HepG2 (cell line): Measurements from ENCODE around the gene NKAIN4. TPM values are rescaled to one million over a fixed set of nuclear protein-coding genes. Genes with fewer than 3 reads are reported as not detected.

ENCODE experiments used
- CCAR2 ChIP-seq: fragments of 200-400 bp; formaldehyde crosslinking; optimal IDR thresholded peaks from 2 replicates; pipeline ENCODE3; 2018; ENCODE audit warnings: low read depth, mild to moderate bottlenecking, low read length, moderate library complexity
- ERF ChIP-seq: IDR thresholded peaks from 2 replicates; pipeline ENCODE4 v1.6.1; 2018; ENCODE audit warnings: missing biosample characterization, missing genetic modification reagents
- MAFF ChIP-seq: IDR thresholded peaks from 2 replicates; pipeline ENCODE4 v1.6.1; 2011; ENCODE audit warnings: low read depth, low read length, improper control_type of control experiment
- MBD4 ChIP-seq: IDR thresholded peaks from 2 replicates; pipeline ENCODE4 v1.6.1; 2012; ENCODE audit warnings: low read length, inconsistent platforms, borderline replicate concordance
- NFYC ChIP-seq: IDR thresholded peaks from 2 replicates; pipeline ENCODE4 v1.6.1; 2016; ENCODE audit warnings: missing genetic modification reagents, missing compliant biosample characterization
- POLR2A ChIP-seq, 2 experiments: IDR thresholded peaks; 2 replicates each; pipeline ENCODE4 v1.6.1; 2011; ENCODE audit warnings: low read depth in 2 of 2, low read length in 2 of 2, mild to moderate bottlenecking in 1 of 2, moderate library complexity in 1 of 2; ENCODE audit not compliant: insufficient read depth in 1 of 2
- PRDM4 ChIP-seq: sonication (generic); formaldehyde crosslinking; IDR thresholded peaks from 2 replicates; pipeline ENCODE4 v1.9.0; 2021; ENCODE audit warnings: missing genetic modification reagents, borderline replicate concordance
- PRMT3 ChIP-seq: sonication (generic); formaldehyde crosslinking; IDR thresholded peaks from 2 replicates; pipeline ENCODE4 v1.8.1; 2022; ENCODE audit warnings: low read depth, mild to moderate bottlenecking, moderate library complexity, missing genetic modification reagents, borderline replicate concordance
- PTBP1 ChIP-seq: fragments of 200-400 bp; formaldehyde crosslinking; IDR thresholded peaks from 2 replicates; pipeline ENCODE4 v1.6.1; 2018; ENCODE audit warnings: low read length, low read depth; ENCODE audit not compliant: poor library complexity, severe bottlenecking
- ZMYM3 ChIP-seq: sonication (generic); formaldehyde crosslinking; IDR thresholded peaks from 2 replicates; pipeline ENCODE4 v1.5.1; 2020; ENCODE audit warnings: mild to moderate bottlenecking, missing genetic modification reagents
- ZNF20 ChIP-seq: sonication (generic); formaldehyde crosslinking; IDR thresholded peaks from 2 replicates; pipeline ENCODE4 v1.4.0; 2020; ENCODE audit warnings: mild to moderate bottlenecking, moderate library complexity, missing genetic modification reagents
- polyA plus RNA-seq, 8 experiments: library from polyadenylated mRNA; depleted of rRNA in 3 of 8; stranded (reverse) in 7 of 8; unstranded in 1 of 8; fragments of >200 nt; fragmentation: Illumina TruSeq in 4 of 8; extraction: Trizol in 4 of 8; gene quantifications; 2 replicates each; pipeline versions ENCODE4 v1.2.1 to v1.2.3, GENCODE V29; 2011 to 2016; ENCODE audit warnings: low read depth in 4 of 8, missing spikeins in 1 of 8, mixed read lengths in 1 of 8; ENCODE audit not compliant: insufficient read depth in 1 of 8
- total RNA-seq, 5 experiments: library from RNA; depleted of rRNA; stranded (reverse); fragments of >200 nt; fragmentation: Illumina TruSeq; extraction: Trizol; gene quantifications; 2 replicates each; pipeline ENCODE4 v1.2.3, GENCODE V29; 2016; ENCODE audit warnings: low read depth in 1 of 5
- TF ChIP-seq, protein P1 (sequence below): sonication (generic); formaldehyde crosslinking; IDR thresholded peaks from 2 replicates; pipeline ENCODE4 v1.5.1; 2020; ENCODE audit warnings: mild to moderate bottlenecking, missing genetic modification reagents, moderate library complexity
- TF ChIP-seq, protein P2 (sequence below): sonication (generic); formaldehyde crosslinking; IDR thresholded peaks from 2 replicates; pipeline ENCODE4 v1.4.0; 2020; ENCODE audit warnings: missing genetic modification reagents, borderline replicate concordance
- TF ChIP-seq, protein P3 (sequence below): sonication (generic); formaldehyde crosslinking; IDR thresholded peaks from 2 replicates; pipeline ENCODE4 v1.4.0; 2020; ENCODE audit warnings: mild to moderate bottlenecking, low read depth, missing genetic modification reagents
- TF ChIP-seq, protein P4 (sequence below): fragments of 450-650 bp; IDR thresholded peaks from 2 replicates; pipeline ENCODE4 v1.6.1; 2017; ENCODE audit warnings: mild to moderate bottlenecking

NKAIN4 gene
- total and polyA plus RNA-seq, 2 of the 13 experiments (the other 11 are each of a cell fraction or from before 2014, with no cell fraction given): not detected

- TF ChIP-seq, protein P1, sequence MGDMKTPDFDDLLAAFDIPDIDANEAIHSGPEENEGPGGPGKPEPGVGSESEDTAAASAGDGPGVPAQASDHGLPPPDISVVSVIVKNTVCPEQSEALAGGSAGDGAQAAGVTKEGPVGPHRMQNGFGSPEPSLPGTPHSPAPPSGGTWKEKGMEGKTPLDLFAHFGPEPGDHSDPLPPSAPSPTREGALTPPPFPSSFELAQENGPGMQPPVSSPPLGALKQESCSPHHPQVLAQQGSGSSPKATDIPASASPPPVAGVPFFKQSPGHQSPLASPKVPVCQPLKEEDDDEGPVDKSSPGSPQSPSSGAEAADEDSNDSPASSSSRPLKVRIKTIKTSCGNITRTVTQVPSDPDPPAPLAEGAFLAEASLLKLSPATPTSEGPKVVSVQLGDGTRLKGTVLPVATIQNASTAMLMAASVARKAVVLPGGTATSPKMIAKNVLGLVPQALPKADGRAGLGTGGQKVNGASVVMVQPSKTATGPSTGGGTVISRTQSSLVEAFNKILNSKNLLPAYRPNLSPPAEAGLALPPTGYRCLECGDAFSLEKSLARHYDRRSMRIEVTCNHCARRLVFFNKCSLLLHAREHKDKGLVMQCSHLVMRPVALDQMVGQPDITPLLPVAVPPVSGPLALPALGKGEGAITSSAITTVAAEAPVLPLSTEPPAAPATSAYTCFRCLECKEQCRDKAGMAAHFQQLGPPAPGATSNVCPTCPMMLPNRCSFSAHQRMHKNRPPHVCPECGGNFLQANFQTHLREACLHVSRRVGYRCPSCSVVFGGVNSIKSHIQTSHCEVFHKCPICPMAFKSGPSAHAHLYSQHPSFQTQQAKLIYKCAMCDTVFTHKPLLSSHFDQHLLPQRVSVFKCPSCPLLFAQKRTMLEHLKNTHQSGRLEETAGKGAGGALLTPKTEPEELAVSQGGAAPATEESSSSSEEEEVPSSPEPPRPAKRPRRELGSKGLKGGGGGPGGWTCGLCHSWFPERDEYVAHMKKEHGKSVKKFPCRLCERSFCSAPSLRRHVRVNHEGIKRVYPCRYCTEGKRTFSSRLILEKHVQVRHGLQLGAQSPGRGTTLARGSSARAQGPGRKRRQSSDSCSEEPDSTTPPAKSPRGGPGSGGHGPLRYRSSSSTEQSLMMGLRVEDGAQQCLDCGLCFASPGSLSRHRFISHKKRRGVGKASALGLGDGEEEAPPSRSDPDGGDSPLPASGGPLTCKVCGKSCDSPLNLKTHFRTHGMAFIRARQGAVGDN (CRISPR knock-in tag): peak; percentile 89
- TF ChIP-seq, protein P2, sequence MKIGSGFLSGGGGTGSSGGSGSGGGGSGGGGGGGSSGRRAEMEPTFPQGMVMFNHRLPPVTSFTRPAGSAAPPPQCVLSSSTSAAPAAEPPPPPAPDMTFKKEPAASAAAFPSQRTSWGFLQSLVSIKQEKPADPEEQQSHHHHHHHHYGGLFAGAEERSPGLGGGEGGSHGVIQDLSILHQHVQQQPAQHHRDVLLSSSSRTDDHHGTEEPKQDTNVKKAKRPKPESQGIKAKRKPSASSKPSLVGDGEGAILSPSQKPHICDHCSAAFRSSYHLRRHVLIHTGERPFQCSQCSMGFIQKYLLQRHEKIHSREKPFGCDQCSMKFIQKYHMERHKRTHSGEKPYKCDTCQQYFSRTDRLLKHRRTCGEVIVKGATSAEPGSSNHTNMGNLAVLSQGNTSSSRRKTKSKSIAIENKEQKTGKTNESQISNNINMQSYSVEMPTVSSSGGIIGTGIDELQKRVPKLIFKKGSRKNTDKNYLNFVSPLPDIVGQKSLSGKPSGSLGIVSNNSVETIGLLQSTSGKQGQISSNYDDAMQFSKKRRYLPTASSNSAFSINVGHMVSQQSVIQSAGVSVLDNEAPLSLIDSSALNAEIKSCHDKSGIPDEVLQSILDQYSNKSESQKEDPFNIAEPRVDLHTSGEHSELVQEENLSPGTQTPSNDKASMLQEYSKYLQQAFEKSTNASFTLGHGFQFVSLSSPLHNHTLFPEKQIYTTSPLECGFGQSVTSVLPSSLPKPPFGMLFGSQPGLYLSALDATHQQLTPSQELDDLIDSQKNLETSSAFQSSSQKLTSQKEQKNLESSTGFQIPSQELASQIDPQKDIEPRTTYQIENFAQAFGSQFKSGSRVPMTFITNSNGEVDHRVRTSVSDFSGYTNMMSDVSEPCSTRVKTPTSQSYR: peak; percentile 74; the same call in 1 of the 2 replicates
- TF ChIP-seq PTBP1 (no peak), MAFF (no peak), POLR2A (IDR thresholded peaks at IDR 0.05; ENCODE audit: insufficient read depth in 1 of 2, low read depth in 2 of 2, low read length in 2 of 2) (no peak), PRMT3 (CRISPR knock-in tag) (no peak), ERF (no peak), CCAR2 (no peak), PRDM4 (CRISPR knock-in tag) (no peak), MBD4 (no peak), NFYC (no peak), ZMYM3 (CRISPR knock-in tag) (0 out of 2 replicates have a peak, but pooled peaks have one; percentile 10), ZNF20 (no peak)
- TF ChIP-seq, protein P3, sequence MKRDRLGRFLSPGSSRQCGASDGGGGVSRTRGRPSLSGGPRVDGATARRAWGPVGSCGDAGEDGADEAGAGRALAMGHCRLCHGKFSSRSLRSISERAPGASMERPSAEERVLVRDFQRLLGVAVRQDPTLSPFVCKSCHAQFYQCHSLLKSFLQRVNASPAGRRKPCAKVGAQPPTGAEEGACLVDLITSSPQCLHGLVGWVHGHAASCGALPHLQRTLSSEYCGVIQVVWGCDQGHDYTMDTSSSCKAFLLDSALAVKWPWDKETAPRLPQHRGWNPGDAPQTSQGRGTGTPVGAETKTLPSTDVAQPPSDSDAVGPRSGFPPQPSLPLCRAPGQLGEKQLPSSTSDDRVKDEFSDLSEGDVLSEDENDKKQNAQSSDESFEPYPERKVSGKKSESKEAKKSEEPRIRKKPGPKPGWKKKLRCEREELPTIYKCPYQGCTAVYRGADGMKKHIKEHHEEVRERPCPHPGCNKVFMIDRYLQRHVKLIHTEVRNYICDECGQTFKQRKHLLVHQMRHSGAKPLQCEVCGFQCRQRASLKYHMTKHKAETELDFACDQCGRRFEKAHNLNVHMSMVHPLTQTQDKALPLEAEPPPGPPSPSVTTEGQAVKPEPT (CRISPR knock-in tag): no peak
- TF ChIP-seq, protein P4, sequence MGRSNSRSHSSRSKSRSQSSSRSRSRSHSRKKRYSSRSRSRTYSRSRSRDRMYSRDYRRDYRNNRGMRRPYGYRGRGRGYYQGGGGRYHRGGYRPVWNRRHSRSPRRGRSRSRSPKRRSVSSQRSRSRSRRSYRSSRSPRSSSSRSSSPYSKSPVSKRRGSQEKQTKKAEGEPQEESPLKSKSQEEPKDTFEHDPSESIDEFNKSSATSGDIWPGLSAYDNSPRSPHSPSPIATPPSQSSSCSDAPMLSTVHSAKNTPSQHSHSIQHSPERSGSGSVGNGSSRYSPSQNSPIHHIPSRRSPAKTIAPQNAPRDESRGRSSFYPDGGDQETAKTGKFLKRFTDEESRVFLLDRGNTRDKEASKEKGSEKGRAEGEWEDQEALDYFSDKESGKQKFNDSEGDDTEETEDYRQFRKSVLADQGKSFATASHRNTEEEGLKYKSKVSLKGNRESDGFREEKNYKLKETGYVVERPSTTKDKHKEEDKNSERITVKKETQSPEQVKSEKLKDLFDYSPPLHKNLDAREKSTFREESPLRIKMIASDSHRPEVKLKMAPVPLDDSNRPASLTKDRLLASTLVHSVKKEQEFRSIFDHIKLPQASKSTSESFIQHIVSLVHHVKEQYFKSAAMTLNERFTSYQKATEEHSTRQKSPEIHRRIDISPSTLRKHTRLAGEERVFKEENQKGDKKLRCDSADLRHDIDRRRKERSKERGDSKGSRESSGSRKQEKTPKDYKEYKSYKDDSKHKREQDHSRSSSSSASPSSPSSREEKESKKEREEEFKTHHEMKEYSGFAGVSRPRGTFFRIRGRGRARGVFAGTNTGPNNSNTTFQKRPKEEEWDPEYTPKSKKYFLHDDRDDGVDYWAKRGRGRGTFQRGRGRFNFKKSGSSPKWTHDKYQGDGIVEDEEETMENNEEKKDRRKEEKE: no peak
Measured at GRCh38 chr20:63235399-63235983, 18.8 kb downstream of the NKAIN4 start, which contains the start of gene BIRC7 (continued).
